Transverse colon (tissue), 4 donors: ENCODE measurements around the gene BBS4. TPM values are rescaled to one million over a fixed set of nuclear protein-coding genes. Genes with fewer than 3 reads are reported as not detected.

Experiments used
- DNase-seq: peaks from one replicate; pipeline ENCODE4 v3.0.0-alpha.2; 2019
- H3K27ac ChIP-seq, 4 donors: fragments of 200-600 bp; sonication (generic); 2 replicates each; pipeline ENCODE4 v1.5.1; 2016 to 2018; ENCODE audit warnings: inconsistent platforms in 4 of 4
- H3K27me3 ChIP-seq: fragments of 200-600 bp; sonication (generic); 2 replicates; pipeline ENCODE4 v1.5.1; 2017; ENCODE audit warnings: inconsistent platforms
- H3K36me3 ChIP-seq, 4 donors: fragments of 200-600 bp; sonication (generic); 2 replicates each; pipeline ENCODE4 v1.5.1; 2017 to 2019; ENCODE audit warnings: inconsistent platforms in 4 of 4
- H3K4me1 ChIP-seq, 4 donors: fragments of 200-600 bp; sonication (generic); 2 replicates each; pipeline ENCODE4 v1.5.1; 2017 to 2020; ENCODE audit warnings: inconsistent platforms in 4 of 4
- H3K4me3 ChIP-seq, 4 donors: fragments of 200-600 bp; sonication (generic); 1 replicate in 1 of 4; 2 replicates in 3 of 4; pipeline versions ENCODE4 v1.5.1 to v1.6.1; 2017 to 2019; ENCODE audit warnings: inconsistent platforms in 4 of 4
- H3K9me3 ChIP-seq, 2 donors: fragments of 200-600 bp; sonication (generic); 2 replicates each; pipeline ENCODE4 v1.5.1; 2017 to 2019; ENCODE audit warnings: inconsistent platforms in 2 of 2
- CTCF ChIP-seq, 5 experiments: fragments of 200-600 bp in 3 of 5; fragments of 450-650 bp in 2 of 5; sonication (generic) in 3 of 5; IDR thresholded peaks; 1 replicate in 2 of 5; 2 replicates in 3 of 5; pipeline ENCODE4 v1.5.1; 2016 to 2017; ENCODE audit warnings: antibody characterized with exemption in 5 of 5, inconsistent platforms in 3 of 5, mild to moderate bottlenecking in 2 of 5, moderate library complexity in 1 of 5
- EP300 ChIP-seq: sonication (generic); formaldehyde crosslinking; IDR thresholded peaks from one replicate; pipeline ENCODE4 v1.6.1; 2017; ENCODE audit warnings: antibody characterized with exemption, low read depth
- POLR2A ChIP-seq: fragments of 450-650 bp; IDR thresholded peaks from one replicate; pipeline ENCODE4 v1.6.1; 2016; ENCODE audit warnings: antibody characterized with exemption, mild to moderate bottlenecking, moderate library complexity
- POLR2AphosphoS5 ChIP-seq, 3 donors: sonication (generic); formaldehyde crosslinking; IDR thresholded peaks; one replicate each; pipeline ENCODE4 v1.6.1; 2016; ENCODE audit warnings: antibody characterized with exemption in 3 of 3
- WGBS, 2 donors: methylation state at CpG; one replicate each; pipeline ENCODE4 v1.1.5; 2018; ENCODE audit warnings: low coverage in 1 of 2; 5-methylcytosine and 5-hydroxymethylcytosine counted together
- in situ Hi-C, 4 donors: fragments of 200-750 bp; cut with MboI; loops; one replicate each; pipeline versions ENCODE4 v1.15.0 to v1.15.1; 2017; ENCODE audit warnings: low sequenced_read_pairs in 3 of 4, low pct_ligation_motif_present in 1 of 4, low pct_unique_long_range_greater_than_20kb in 1 of 4
- intact Hi-C: fragments of 100-400 bp; cut with DNase I; formaldehyde crosslinking; loops from one replicate; pipeline ENCODE4 v1.15.1; 2023; ENCODE audit warnings: low total_unique reads
- total RNA-seq, 4 donors: library from RNA; depleted of rRNA; stranded (reverse); fragments of >200 nt; gene quantifications; one replicate each; pipeline ENCODE4 v1.1.0, GENCODE V29; 2016

Gene BBS4
- total RNA-seq, 4 donors from 2014 or later: 9.2 to 21.3 (median 19.2) TPM

GRCh38 chr15:72676838-72677237 lies 9.2 kb upstream of the BBS4 start:
- no peaks in the 10 kb centered on the region for H3K9me3 ChIP-seq
- 90 to 93% methylated on average over 3 to 4 of the region's 4 CpGs for WGBS, 2 donors
- peaks cover 55% of the 10 kb centered on the region for H3K27me3 ChIP-seq
- H3K36me3 ChIP-seq: no peaks in the 10 kb centered on the region
- no peaks in the 10 kb centered on the region for H3K4me1 ChIP-seq
- TF ChIP-seq POLR2A (no peak), CTCF (IDR thresholded peaks at IDR 0.05) (no peak), EP300 (no peak), POLR2AphosphoS5 (IDR thresholded peaks at IDR 0.05) (no peak)
- H3K27ac ChIP-seq: no peak overlapping the region
- no peak overlapping the region for H3K4me3 ChIP-seq
- intact Hi-C loops (no loop called here), in situ Hi-C loops (loop anchor here in 1 of 4 donors (10.0 kb wide), 2 partner anchors 82 to 372 kb away; no protein-coding TSS in a partner anchor)
- no peak for DNase-seq

DNA sequence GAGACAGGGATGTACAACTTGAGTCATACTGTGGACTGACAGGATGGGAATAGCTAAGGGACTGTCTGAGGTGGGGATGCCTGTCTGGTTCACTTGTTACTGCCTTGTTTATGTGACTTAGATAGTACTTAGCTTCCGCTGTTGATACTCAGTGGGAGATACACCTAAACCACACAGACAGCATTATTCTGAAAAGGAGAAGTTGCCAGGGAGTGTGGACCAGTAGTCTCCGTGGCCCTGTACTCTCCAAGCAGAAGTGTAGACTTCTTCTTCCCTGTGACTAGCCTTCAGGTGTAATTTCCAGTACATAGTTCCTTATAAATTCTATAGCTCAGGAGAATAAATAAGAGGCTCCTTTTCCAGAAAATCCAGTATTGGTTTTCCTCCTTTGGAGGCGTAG lies 5.1 kb upstream of the BBS4 start:
- no peak overlapping the region for H3K27ac ChIP-seq
- no peak for DNase-seq
- TF ChIP-seq POLR2AphosphoS5 (IDR thresholded peaks at IDR 0.05) (no peak), POLR2A (no peak), CTCF (IDR thresholded peaks at IDR 0.05) (no peak)
- H3K27me3 ChIP-seq: peaks cover 33% of the 10 kb centered on the region
- no peak overlapping the region for H3K4me3 ChIP-seq
- in situ Hi-C loops: no loop called here
- 55 to 100% methylated on average over 2 to 3 of the region's 3 CpGs for WGBS, 2 donors
- H3K9me3 ChIP-seq: no peaks in the 10 kb centered on the region
- intact Hi-C loops: no loop called here
- H3K4me1 ChIP-seq: peaks cover 3 to 9% (median 6%) of the 10 kb centered on the region in 4 donors
- no peaks in the 10 kb centered on the region for H3K36me3 ChIP-seq

- 89 to 94% methylated on average over 3 of the region's 3 CpGs for WGBS, 2 donors
- Histone ChIP-seq H3K27me3 (peaks cover 22% of the 10 kb centered on the region), H3K36me3 (no peaks in the 10 kb centered on the region), H3K27ac (no peak overlapping the region), H3K4me1 (peaks cover 3 to 21% (median 9%) of the 10 kb centered on the region in 4 donors), H3K4me3 (no peak overlapping the region), H3K9me3 (no peaks in the 10 kb centered on the region)
- in situ Hi-C loops (no loop called here), intact Hi-C loops (no loop called here)
- no peak for TF ChIP-seq POLR2A
- no peak for TF ChIP-seq POLR2AphosphoS5 (IDR thresholded peaks at IDR 0.05)
- TF ChIP-seq CTCF (IDR thresholded peaks at IDR 0.05): no peak
- TF ChIP-seq EP300: no peak
- no peak for DNase-seq
Measured at GRCh38 chr15:72682772-72683171, 3.2 kb upstream of the BBS4 start.

DNA sequence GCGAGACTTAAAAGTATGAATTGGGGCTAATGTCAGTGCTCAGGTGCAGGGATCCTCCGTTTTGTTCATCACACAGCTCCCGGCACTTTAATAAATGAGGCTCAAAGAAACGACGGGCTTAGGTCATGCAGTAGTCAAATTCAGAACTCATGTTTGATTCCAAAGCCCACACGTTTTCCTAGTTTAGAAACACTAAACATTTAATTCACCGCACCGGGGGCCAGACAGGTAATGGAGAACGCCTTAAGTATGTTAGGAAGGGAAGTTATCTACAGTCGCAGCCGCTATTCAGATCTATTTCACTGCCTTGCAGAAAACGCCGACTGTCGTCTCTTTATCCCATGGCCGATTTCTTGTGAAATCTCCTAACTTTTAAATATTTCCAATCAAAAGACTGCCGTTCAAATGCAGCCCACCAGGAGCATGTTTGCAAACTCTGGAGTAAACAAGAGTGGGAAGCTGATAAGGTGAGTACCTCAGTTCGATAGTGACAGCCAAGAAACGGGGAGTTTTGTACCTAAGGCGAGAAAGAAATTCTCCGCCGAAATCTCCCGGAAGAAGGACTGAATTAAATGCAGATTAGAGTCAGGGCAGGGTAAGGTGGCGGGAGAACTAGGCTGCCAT lies 594 bp upstream of the BBS4 start:
- in situ Hi-C loops: no loop called here
- no peaks in the 10 kb centered on the region for H3K9me3 ChIP-seq
- WGBS, 2 donors: 20 to 32% methylated on average over 11 to 23 of the region's 23 CpGs
- peak overlapping the region; percentile 57 to 71 (median 60) for H3K4me3 ChIP-seq
- H3K36me3 ChIP-seq: no peaks in the 10 kb centered on the region
- peaks cover 3 to 21% (median 9%) of the 10 kb centered on the region in 4 donors for H3K4me1 ChIP-seq
- peak in 3 of 5 experiments; percentile 8 to 27 (median 20) for TF ChIP-seq CTCF (IDR thresholded peaks at IDR 0.05)
- TF ChIP-seq EP300: no peak
- intact Hi-C loops: no loop called here
- H3K27ac ChIP-seq: peak overlapping the region; percentile 93 to 94 (median 94)
- DNase-seq: no peak
- no peaks in the 10 kb centered on the region for H3K27me3 ChIP-seq
